ENCODE results near the gene TRPM3. TPM values are rescaled to one million over a fixed set of nuclear protein-coding genes. Genes with fewer than 3 reads are reported as not detected.

Gene TRPM3
- total RNA-seq, 2 donors from 2014 or later: not detected

DNA sequence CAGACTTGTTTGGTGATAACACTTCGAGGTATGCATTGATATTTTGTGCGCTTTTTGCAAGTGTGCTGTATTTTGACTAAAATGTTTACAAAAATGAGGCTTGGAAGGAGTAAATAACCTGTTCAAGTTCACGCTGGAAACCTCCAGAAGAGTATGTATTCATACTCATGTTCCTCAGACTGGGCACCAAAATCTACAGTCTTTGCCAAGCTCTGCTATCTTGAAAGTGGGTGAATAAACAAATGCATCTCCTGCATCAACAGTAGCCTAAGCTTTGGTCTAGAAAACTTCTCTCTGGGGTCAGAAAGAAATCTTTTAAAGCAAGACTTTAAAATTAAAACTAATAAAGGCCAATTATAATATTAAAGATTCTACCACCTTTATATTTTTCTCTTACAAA, 157.9 kb downstream of the TRPM3 start:
- ATAC-seq (replicated peaks): no peak
- Mint-ChIP-seq H3K4me3 (no peak overlapping the region), H3K27me3 (no peaks in the 10 kb centered on the region), H3K27ac (no peak overlapping the region), H3K9me3 (no peaks in the 10 kb centered on the region), H3K4me1 (no peaks in the 10 kb centered on the region), H3K36me3 (ENCODE audit: low read depth) (no peaks in the 10 kb centered on the region)

DNA sequence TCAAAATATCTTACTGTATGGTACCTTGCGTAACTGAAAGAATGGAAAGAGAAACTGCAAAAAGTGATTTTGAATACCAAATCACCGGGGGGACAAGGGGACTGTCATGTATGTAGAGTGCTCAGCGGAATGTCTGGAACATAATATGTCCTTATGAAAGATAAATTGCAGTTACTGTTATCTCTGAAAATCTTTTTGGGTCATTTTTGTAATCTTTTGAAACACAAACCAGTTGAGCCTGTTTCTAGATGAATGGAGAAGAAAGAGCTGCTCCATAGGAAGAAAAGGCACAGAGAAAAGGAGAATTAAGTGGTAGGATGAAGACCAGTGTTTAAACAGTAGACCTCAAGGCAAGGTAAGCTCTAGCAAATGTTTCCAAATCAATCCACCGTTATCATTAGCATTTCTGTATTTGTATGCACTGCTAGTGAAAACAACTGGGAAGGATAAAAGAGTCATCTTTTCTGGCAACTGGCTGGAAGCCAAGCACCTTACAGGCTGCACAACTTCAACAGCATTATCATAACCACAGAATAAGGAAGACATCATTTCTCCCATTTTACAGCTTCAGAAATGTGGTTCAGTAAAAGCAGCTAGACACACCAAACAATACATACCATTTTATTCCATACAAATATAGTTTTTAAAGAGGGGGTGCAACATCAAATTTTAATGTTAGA, 158.5 kb downstream of the TRPM3 start:
- no peaks in the 10 kb centered on the region for H3K27me3 Mint-ChIP-seq
- no peak for ATAC-seq (replicated peaks)
- no peaks in the 10 kb centered on the region for H3K36me3 Mint-ChIP-seq (ENCODE audit: low read depth)
- no peaks in the 10 kb centered on the region for H3K4me1 Mint-ChIP-seq
- H3K27ac Mint-ChIP-seq: no peak overlapping the region
- H3K4me3 Mint-ChIP-seq: no peak overlapping the region
- no peaks in the 10 kb centered on the region for H3K9me3 Mint-ChIP-seq

DNA sequence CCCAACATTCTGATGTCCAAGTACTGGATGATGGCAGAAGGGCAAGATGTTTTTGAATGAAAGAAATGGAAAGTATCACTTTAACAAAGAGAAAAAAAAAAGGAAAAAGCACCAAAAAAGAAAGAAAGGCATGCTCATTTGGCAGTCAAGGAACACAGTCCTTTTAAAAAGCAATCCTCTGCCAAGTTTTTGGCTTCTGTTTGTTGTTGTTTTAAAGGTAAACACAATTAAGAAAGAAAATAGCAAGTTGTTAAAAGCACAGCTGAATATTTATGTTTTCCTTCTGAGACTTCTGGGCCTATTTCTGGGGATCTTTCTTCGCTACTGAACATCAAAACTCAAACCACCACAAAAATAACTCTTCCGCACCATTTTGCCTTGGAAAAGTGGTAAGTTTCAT, 162.1 kb downstream of the TRPM3 start:
- no peak overlapping the region for H3K4me3 Mint-ChIP-seq

DNA sequence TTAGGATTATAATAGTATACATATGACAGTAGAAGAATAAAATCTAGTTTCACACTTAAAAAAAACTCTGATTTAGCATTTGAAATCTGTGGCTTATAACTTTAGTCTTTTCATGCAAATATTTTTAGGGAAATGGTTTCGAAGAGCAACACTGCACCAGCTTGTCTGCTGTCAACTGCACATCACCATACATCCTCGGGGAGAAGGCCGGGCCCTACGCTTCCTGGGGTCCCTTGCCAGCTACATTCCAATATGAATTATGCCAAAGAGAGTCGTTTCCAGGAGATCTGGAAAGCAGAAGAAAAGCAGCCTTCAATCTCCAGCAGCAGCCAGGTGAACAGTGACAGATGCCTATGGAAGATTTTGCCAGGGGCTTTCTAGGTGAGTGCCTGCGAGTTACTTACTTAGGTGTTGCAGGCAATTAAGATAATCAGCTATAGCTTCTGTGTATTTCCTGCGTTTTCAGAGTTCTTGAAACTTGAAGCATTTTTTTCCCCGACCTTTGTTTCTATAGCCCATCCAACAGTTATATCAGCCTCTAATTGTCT, 166.8 kb downstream of the TRPM3 start:
- Mint-ChIP-seq H3K4me1 (no peaks in the 10 kb centered on the region), H3K4me3 (no peak overlapping the region), H3K36me3 (ENCODE audit: low read depth) (no peaks in the 10 kb centered on the region), H3K27me3 (peaks cover under 1% of the 10 kb centered on the region), H3K27ac (no peak overlapping the region), H3K9me3 (no peaks in the 10 kb centered on the region)
- ATAC-seq (replicated peaks): no peak

More for the DNA sequence above, 162.1 kb downstream of the TRPM3 start:
- Mint-ChIP-seq H3K36me3 (ENCODE audit: low read depth) (no peaks in the 10 kb centered on the region), H3K9me3 (no peaks in the 10 kb centered on the region), H3K27me3 (no peaks in the 10 kb centered on the region), H3K4me1 (no peaks in the 10 kb centered on the region), H3K27ac (no peak overlapping the region)
- ATAC-seq (replicated peaks): no peak

DNA sequence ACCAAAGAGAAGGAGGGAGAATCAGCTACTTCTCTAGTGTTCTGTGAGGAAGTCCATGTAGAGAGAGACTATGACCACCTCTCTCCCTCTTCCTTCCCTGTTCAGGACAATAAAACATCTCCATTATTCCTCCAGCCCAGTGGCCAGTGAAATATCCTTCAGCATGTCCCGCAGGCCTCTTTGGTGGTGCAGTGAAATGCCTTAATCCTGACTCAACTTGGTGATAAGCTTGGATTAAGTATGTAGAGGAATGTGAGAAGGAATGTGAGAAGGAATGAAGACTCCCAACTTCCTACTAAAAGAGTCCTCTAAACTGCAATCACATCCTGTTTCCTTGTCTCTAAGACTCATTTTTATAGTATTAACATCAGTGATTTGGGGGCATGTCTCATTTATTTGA, 167.3 kb downstream of the TRPM3 start:
- Mint-ChIP-seq H3K4me3 (no peak overlapping the region), H3K27ac (no peak overlapping the region), H3K9me3 (no peaks in the 10 kb centered on the region), H3K4me1 (no peaks in the 10 kb centered on the region), H3K36me3 (ENCODE audit: low read depth) (no peaks in the 10 kb centered on the region), H3K27me3 (peaks cover 3% of the 10 kb centered on the region)
- ATAC-seq (replicated peaks): no peak

DNA sequence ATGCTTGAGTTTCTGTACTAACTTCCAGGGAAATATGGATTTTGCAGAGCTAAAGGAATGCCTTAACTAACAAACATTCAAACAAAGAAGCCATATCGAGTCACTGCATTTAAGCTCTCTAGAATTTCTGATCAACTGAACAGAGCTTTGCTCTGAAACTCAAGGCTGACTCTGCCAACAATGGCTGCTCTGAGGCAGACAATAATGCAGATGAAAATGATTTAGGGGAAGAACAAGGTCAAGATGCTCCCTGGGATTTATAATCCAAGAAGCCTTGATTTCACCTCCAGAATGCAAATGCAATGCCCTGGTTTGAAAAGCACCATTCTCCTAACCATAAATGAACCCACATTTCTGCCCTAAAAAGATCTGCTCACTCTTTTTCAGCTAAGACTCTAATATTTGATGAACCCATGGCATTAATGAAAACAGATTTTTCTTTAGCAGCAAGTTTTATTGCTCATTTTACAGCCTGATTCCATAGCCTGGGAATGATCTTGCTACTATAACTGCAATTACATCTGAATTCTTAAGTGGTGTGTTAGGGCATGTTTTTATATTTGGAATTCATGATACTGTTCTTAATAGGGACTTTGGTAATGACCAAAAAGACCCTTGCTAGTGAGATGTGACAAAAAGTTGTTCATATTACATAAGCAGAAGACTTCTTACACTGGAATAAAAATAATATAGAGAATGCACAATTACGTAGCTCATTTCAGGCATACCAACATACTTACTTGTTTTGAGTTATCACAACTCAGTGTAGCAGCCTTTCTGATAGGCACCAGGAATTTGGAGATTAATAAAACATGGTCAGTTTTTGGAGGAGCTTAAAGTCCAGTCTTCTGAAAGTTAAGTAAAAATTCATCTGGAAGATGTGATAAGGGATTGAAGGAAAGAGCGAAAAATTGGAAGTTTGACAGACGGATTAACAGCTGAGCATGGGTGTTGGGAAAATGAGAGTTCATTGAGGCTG, 169.4 kb downstream of the TRPM3 start:
- no peak overlapping the region for H3K27ac Mint-ChIP-seq
- no peak overlapping the region for H3K4me3 Mint-ChIP-seq
- peaks cover 3% of the 10 kb centered on the region for H3K27me3 Mint-ChIP-seq
- no peaks in the 10 kb centered on the region for H3K9me3 Mint-ChIP-seq
- no peak for ATAC-seq (replicated peaks)
- no peaks in the 10 kb centered on the region for H3K4me1 Mint-ChIP-seq
- H3K36me3 Mint-ChIP-seq (ENCODE audit: low read depth): no peaks in the 10 kb centered on the region

DNA sequence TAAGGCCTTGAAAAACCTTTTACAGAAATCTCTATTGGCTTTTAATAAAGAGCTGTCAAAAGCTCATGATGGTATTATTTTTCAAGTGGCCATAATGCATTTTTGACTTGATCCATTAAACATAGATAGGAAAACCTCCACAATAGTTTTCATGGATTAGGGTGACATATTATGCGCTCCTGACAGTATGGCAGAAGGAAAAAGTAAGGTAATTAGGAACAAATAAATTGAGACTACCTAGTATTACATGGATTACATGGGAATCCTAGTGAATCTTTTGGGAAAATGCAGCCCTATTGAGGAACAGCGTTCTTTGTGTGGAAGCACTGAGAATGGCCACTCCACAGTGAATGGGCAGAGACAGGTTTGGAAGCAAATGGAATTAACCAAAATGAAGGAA, 171.2 kb downstream of the TRPM3 start:
- no peak overlapping the region for H3K27ac Mint-ChIP-seq
- H3K4me3 Mint-ChIP-seq: no peak overlapping the region
- no peaks in the 10 kb centered on the region for H3K9me3 Mint-ChIP-seq
- H3K27me3 Mint-ChIP-seq: peaks cover 3% of the 10 kb centered on the region
- no peaks in the 10 kb centered on the region for H3K36me3 Mint-ChIP-seq (ENCODE audit: low read depth)
- ATAC-seq (replicated peaks): no peak
- no peaks in the 10 kb centered on the region for H3K4me1 Mint-ChIP-seq

DNA sequence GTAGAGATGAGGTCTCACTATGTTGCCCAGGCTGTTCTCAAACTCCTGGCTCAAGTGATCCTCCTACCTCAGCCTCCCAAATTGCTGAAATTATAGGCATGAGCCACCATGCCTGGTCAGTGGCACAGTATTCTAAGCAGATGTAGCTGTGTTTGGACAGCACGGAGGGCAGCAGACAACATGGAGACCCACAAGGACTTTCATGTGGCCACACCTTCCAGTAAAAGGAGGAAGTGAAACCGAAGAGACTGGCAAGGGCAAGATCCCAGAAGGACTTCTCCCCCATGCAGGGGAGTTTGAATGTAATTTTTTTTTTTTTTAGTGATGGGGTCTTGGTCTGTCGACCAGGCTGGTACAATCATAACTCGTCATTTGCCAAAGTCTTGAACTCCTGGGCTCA, 172.2 kb downstream of the TRPM3 start:
- H3K27ac Mint-ChIP-seq: no peak overlapping the region
- no peak overlapping the region for H3K4me3 Mint-ChIP-seq
- ATAC-seq (replicated peaks): no peak
- no peaks in the 10 kb centered on the region for H3K4me1 Mint-ChIP-seq
- H3K9me3 Mint-ChIP-seq: no peaks in the 10 kb centered on the region
- peaks cover 6% of the 10 kb centered on the region for H3K27me3 Mint-ChIP-seq
- no peaks in the 10 kb centered on the region for H3K36me3 Mint-ChIP-seq (ENCODE audit: low read depth)

DNA sequence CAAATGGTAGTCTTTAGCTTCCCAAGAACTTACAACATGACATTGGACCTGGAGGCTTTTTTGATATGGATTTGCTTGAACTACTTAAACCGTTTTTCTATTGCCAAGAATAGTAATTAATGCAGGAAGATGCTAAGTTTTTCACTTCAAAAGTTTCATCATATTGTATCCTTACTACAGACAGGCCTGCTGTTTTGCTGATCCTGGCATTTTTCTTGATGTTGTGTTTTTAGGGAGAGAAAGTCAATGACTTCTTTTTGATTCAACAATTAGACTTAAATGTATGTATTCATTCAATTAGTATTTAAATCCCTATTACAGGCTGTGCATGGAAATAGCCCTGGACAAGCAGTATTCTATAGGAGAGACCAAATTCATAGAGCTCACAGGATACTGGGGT, 172.7 kb downstream of the TRPM3 start:
- Mint-ChIP-seq H3K36me3 (ENCODE audit: low read depth) (no peaks in the 10 kb centered on the region), H3K4me3 (no peak overlapping the region)

DNA sequence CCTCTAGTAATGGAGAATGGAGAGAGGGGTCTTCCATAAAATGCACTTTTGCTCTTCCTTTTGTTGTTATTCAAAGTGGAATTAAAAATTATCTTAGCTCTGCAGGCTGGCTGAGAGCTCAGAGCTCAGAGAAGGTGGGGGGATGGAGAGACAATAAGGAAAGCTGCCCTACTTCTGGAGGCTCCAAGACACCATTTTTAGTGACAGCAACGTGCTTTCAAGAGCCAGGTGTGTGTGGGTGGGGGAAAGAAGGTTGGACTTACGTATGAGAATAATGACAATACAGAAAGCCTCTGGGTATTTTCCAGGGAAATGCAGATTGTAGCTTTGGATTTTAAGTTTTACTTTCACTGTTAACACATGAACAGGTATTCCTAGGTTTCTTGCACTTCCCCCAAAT, 173.9 kb downstream of the TRPM3 start:
- ATAC-seq (replicated peaks): no peak
- no peak overlapping the region for H3K27ac Mint-ChIP-seq
- H3K4me3 Mint-ChIP-seq: no peak overlapping the region
- H3K36me3 Mint-ChIP-seq (ENCODE audit: low read depth): no peaks in the 10 kb centered on the region
- H3K4me1 Mint-ChIP-seq: no peaks in the 10 kb centered on the region
- no peaks in the 10 kb centered on the region for H3K9me3 Mint-ChIP-seq
- H3K27me3 Mint-ChIP-seq: peaks cover 9% of the 10 kb centered on the region

More for the DNA sequence above, 172.7 kb downstream of the TRPM3 start:
- no peaks in the 10 kb centered on the region for H3K9me3 Mint-ChIP-seq
- H3K27me3 Mint-ChIP-seq: peaks cover 9% of the 10 kb centered on the region
- no peak for ATAC-seq (replicated peaks)
- H3K4me1 Mint-ChIP-seq: no peaks in the 10 kb centered on the region
- no peak overlapping the region for H3K27ac Mint-ChIP-seq

DNA sequence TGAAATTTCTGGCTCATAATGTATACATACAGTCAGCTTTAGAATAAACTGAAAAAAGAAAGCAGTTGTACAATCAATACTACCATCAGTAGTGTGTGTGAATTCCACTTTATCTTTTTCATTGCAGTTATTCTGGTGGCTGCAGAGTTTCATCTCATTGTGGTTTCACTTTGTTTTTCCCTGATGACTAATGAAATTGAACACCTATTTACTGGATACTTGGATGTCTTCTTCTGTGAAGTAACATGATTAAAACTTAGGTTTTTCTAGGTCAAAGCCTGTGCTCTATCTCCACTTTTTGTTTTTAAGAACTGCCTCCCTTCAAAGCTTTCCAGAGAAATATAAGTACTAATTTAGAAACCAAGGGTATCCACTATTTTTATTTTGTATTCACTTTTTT, 174.3 kb downstream of the TRPM3 start:
- Mint-ChIP-seq H3K4me3 (no peak overlapping the region), H3K27me3 (peaks cover 9% of the 10 kb centered on the region), H3K9me3 (no peaks in the 10 kb centered on the region), H3K4me1 (no peaks in the 10 kb centered on the region), H3K27ac (no peak overlapping the region), H3K36me3 (ENCODE audit: low read depth) (no peaks in the 10 kb centered on the region)
- ATAC-seq (replicated peaks): no peak

DNA sequence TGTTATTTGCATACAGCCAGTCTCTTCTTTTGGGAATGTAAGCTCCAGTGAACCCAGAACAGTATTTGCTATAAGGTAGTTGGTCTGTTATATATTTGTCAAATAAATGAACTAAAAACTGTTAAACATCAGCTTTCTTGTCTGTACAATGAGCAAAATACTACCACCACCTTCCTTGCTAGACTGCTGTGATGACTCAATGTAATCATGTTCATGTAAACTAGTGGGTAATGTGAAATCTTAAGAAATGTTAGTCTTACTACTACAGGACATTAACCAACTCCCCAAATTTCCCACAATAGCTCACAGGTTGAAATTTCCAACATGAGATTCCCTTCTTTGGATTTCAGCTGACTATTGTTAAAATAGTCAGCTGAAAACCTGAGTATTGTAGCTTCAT, 176.1 kb downstream of the TRPM3 start:
- H3K4me3 Mint-ChIP-seq: no peak overlapping the region
- no peak overlapping the region for H3K27ac Mint-ChIP-seq
- H3K9me3 Mint-ChIP-seq: no peaks in the 10 kb centered on the region
- H3K27me3 Mint-ChIP-seq: peaks cover 9% of the 10 kb centered on the region
- no peaks in the 10 kb centered on the region for H3K36me3 Mint-ChIP-seq (ENCODE audit: low read depth)
- no peak for ATAC-seq (replicated peaks)
- no peaks in the 10 kb centered on the region for H3K4me1 Mint-ChIP-seq

DNA sequence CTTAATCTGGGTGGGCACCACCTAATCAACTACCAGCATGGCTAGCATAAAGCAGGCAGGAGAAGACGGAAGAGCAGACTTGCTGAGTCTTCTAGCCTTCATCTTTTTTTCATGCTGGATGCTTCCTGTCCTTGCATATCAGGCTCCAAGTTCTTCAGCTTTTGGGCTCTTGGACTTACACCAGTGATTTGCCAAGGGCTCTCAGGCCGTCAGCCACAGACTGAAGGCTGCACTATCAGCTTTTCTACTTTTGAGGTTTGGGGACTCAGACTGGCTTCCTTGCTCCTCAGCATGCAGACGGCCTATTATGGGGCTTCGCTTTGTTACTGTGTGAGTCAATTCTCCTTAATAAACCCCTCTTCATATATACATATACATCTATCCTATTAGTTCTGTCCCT, 180.2 kb downstream of the TRPM3 start:
- H3K4me3 Mint-ChIP-seq: no peak overlapping the region
- H3K27ac Mint-ChIP-seq: no peak overlapping the region
- no peaks in the 10 kb centered on the region for H3K9me3 Mint-ChIP-seq
- H3K4me1 Mint-ChIP-seq: no peaks in the 10 kb centered on the region
- peaks cover 10% of the 10 kb centered on the region for H3K27me3 Mint-ChIP-seq
- ATAC-seq (replicated peaks): no peak
- H3K36me3 Mint-ChIP-seq (ENCODE audit: low read depth): no peaks in the 10 kb centered on the region

DNA sequence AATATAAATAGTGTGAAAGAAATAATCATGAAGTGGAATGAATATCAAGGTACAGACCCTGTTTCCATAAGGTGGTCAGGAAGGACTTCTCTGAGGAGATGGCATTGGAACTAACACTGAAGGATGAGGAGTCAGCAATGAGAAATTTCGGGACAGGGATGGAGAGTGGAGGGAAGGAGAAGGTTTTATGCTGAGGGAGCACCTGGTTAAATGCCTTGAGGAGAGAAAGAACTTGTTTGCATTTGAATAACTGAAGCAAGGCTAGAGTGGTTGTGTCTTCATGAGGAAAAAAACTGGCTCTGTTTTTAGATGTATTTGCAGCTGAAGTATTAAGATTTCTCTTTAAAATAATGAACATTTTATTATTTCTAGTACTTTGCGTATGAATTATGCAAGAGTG, 180.8 kb downstream of the TRPM3 start:
- Mint-ChIP-seq H3K36me3 (ENCODE audit: low read depth) (no peaks in the 10 kb centered on the region), H3K4me1 (no peaks in the 10 kb centered on the region)
- ATAC-seq (replicated peaks): no peak

DNA sequence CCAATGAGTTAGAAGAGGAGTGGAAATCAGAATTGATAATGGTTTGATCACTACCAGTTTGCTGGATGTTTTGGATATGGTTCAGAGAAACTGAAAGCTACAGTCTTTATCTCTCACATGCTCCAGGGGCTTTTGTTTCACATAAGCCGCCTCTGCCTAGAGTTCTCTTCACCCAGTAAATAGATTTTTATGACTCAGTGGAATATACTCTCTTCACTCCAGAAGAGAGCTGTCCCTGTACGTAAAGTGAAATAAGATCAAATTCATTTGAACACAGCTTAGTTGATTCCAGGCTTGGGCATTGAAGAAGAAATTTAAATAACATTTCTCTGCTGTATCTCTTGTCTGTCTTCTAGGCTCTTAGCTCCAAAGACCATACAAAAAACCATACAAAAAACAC, 184.9 kb downstream of the TRPM3 start:
- Mint-ChIP-seq H3K4me3 (no peak overlapping the region), H3K27ac (no peak overlapping the region), H3K4me1 (no peaks in the 10 kb centered on the region), H3K27me3 (peaks cover 4% of the 10 kb centered on the region), H3K9me3 (no peaks in the 10 kb centered on the region), H3K36me3 (ENCODE audit: low read depth) (no peaks in the 10 kb centered on the region)
- ATAC-seq (replicated peaks): no peak

More for the DNA sequence above, 180.8 kb downstream of the TRPM3 start:
- no peak overlapping the region for H3K4me3 Mint-ChIP-seq
- peaks cover 10% of the 10 kb centered on the region for H3K27me3 Mint-ChIP-seq
- no peak overlapping the region for H3K27ac Mint-ChIP-seq
- H3K9me3 Mint-ChIP-seq: no peaks in the 10 kb centered on the region

Data from activated T-helper 17 cell treated with anti-CD3 and anti-CD28 coated beads, Interleukin-2, amount 50 U/mL, for 72 hours (primary cell).